ENCODE results near the gene KLKB1.

KLKB1 gene

GRCh38 chr4:186203406-186203805 lies 23.9 kb upstream of the KLKB1 start:
- ChIA-PET CTCF (interaction anchor here (0.7 to 1.0 kb wide), 4 partner anchors 13 to 167 kb away, joined by 3 to 12 read pairs (median 4); no protein-coding TSS in a partner anchor), POLR2A (interaction anchor here (1.0 to 4.4 kb wide), 5 partner anchors 11 to 124 kb away, joined by 3 to 35 read pairs (median 4); partner anchors contain the start of gene CYP4V2)
- DNase-seq (ENCODE audit: extremely low spot score), result no peak
- TF ChIP-seq LEF1 (IDR thresholded peaks at IDR 0.05; ENCODE audit: borderline replicate concordance) (no peak), ZNF384 (IDR thresholded peaks at IDR 0.05) (no peak), SUZ12 (IDR thresholded peaks at IDR 0.05) (no peak), FOXA1 (IDR thresholded peaks at IDR 0.05) (no peak), ELF4 (IDR thresholded peaks at IDR 0.05) (no peak), FOXM1 (IDR thresholded peaks at IDR 0.05; ENCODE audit: borderline replicate concordance) (no peak), L3MBTL2 (conservative IDR thresholded peaks at IDR 0.05) (no peak), CTBP1 (IDR thresholded peaks at IDR 0.05; ENCODE audit: borderline replicate concordance) (no peak), SP1 (IDR thresholded peaks at IDR 0.05) (no peak), ARNT (IDR thresholded peaks at IDR 0.05) (no peak)

GRCh38 chr4:186204103-186204559 lies 23.2 kb upstream of the KLKB1 start:
- CTCF ChIA-PET, result interaction anchor here (0.6 to 1.0 kb wide), 4 partner anchors 10 to 48 kb away, joined by 3 to 4 read pairs (median 3); no protein-coding TSS in a partner anchor
- POLR2A ChIA-PET, result interaction anchor here (0.8 to 4.4 kb wide), 7 partner anchors 10 to 869 kb away, joined by 3 to 35 read pairs (median 4); partner anchors contain the start of genes CYP4V2 and F11

GRCh38 chr4:186204686-186205085 lies 22.6 kb upstream of the KLKB1 start:
- POLR2A ChIA-PET, result interaction anchor here (1.0 to 4.4 kb wide), 4 partner anchors 10 to 62 kb away, joined by 3 to 35 read pairs (median 4); partner anchors contain the start of genes CYP4V2 and F11
- no peak for DNase-seq (ENCODE audit: extremely low spot score)
- TF ChIP-seq TARDBP (IDR thresholded peaks at IDR 0.05) (no peak), ZNF384 (IDR thresholded peaks at IDR 0.05) (no peak), FOXA1 (IDR thresholded peaks at IDR 0.05) (no peak), L3MBTL2 (conservative IDR thresholded peaks at IDR 0.05) (0 out of 2 replicates have a peak, but pooled peaks have one; percentile 14), BHLHE40 (IDR thresholded peaks at IDR 0.05; ENCODE audit: borderline replicate concordance) (no peak), FOXK2 (IDR thresholded peaks at IDR 0.05) (no peak)
- CTCF ChIA-PET, result no interaction called here

More at GRCh38 chr4:186204103-186204559, 23.2 kb upstream of the KLKB1 start:
- peak; percentile 63; the same call in 1 of the 2 replicates for TF ChIP-seq TARDBP (IDR thresholded peaks at IDR 0.05)
- no peak for TF ChIP-seq SUZ12 (IDR thresholded peaks at IDR 0.05)
- no peak for TF ChIP-seq FOXA1 (IDR thresholded peaks at IDR 0.05)
- DNase-seq (ENCODE audit: extremely low spot score), result peak; percentile 53

- POLR2A ChIA-PET, result interaction anchor here (1.6 to 4.4 kb wide), 2 partner anchors 11 to 13 kb away, joined by 4 to 35 read pairs; partner anchors contain the start of gene CYP4V2
- TF ChIP-seq ZNF384 (IDR thresholded peaks at IDR 0.05) (no peak), L3MBTL2 (conservative IDR thresholded peaks at IDR 0.05) (no peak), BHLHE40 (IDR thresholded peaks at IDR 0.05; ENCODE audit: borderline replicate concordance) (no peak), PKNOX1 (IDR thresholded peaks at IDR 0.05) (no peak), FOXA1 (IDR thresholded peaks at IDR 0.05) (no peak), NFRKB (IDR thresholded peaks at IDR 0.05) (no peak)
- CTCF ChIA-PET, result no interaction called here
- no peak for DNase-seq (ENCODE audit: extremely low spot score)
Measured at GRCh38 chr4:186205156-186205555, 22.2 kb upstream of the KLKB1 start.

- TF ChIP-seq ARNT (IDR thresholded peaks at IDR 0.05), result no peak
- TF ChIP-seq PKNOX1 (IDR thresholded peaks at IDR 0.05), result peak; percentile 17
- POLR2A ChIA-PET, result no interaction called here
- DNase-seq (ENCODE audit: extremely low spot score), result no peak
- CTCF ChIA-PET, result interaction anchor here (0.9 to 1.4 kb wide), 2 partner anchors 10 to 13 kb away, joined by 3 to 4 read pairs; no protein-coding TSS in a partner anchor
Measured at GRCh38 chr4:186216465-186217024, 10.8 kb upstream of the KLKB1 start.

GRCh38 chr4:186217733-186218293 lies 9.5 kb upstream of the KLKB1 start:
- POLR2A ChIA-PET, result no interaction called here
- CTCF ChIA-PET, result interaction anchor here (0.6 to 1.5 kb wide), 2 partner anchors 11 to 80 kb away, joined by 3 read pairs; no protein-coding TSS in a partner anchor
- no peak for DNase-seq (ENCODE audit: extremely low spot score)
- TF ChIP-seq ARNT (IDR thresholded peaks at IDR 0.05), result no peak
- no peak for TF ChIP-seq FOXK2 (IDR thresholded peaks at IDR 0.05)
- TF ChIP-seq FOXM1 (IDR thresholded peaks at IDR 0.05; ENCODE audit: borderline replicate concordance), result no peak
- no peak for TF ChIP-seq SP1 (IDR thresholded peaks at IDR 0.05)
- TF ChIP-seq SUZ12 (IDR thresholded peaks at IDR 0.05), result no peak
- no peak for TF ChIP-seq L3MBTL2 (conservative IDR thresholded peaks at IDR 0.05)
- TF ChIP-seq HDGF (IDR thresholded peaks at IDR 0.05; ENCODE audit: borderline replicate concordance), result no peak
- no peak for TF ChIP-seq CTBP1 (IDR thresholded peaks at IDR 0.05; ENCODE audit: borderline replicate concordance)
- no peak for TF ChIP-seq NFRKB (IDR thresholded peaks at IDR 0.05)
- no peak for TF ChIP-seq ZNF384 (IDR thresholded peaks at IDR 0.05)
- TF ChIP-seq FOXA1 (IDR thresholded peaks at IDR 0.05), result no peak
- TF ChIP-seq PKNOX1 (IDR thresholded peaks at IDR 0.05), result no peak
- TF ChIP-seq LEF1 (IDR thresholded peaks at IDR 0.05; ENCODE audit: borderline replicate concordance), result no peak
- TF ChIP-seq TARDBP (IDR thresholded peaks at IDR 0.05), result no peak
- no peak for TF ChIP-seq BHLHE40 (IDR thresholded peaks at IDR 0.05; ENCODE audit: borderline replicate concordance)
- TF ChIP-seq ELF4 (IDR thresholded peaks at IDR 0.05), result no peak
